Epithelial cell of proximal tubule (primary cell): Measurements from ENCODE around the gene BRINP1. TPM values are rescaled to one million over a fixed set of nuclear protein-coding genes. Genes with fewer than 3 reads are reported as not detected.
A peak's percentile ranks its signal among the peaks of the same experiment; 100 is the strongest.

Experiments used
- DNase-seq: peaks from one replicate; pipeline ENCODE4 v3.0.0-alpha.2; 2011; ENCODE audit warnings: low read depth
- H3K4me3 ChIP-seq: 2 replicates; pipeline ENCODE4 v1.5.1; 2011; ENCODE audit warnings: low read depth, mild to moderate bottlenecking, low read length
- CTCF ChIP-seq: conservative IDR thresholded peaks from 2 replicates; pipeline ENCODE4 v1.5.1; 2012; ENCODE audit warnings: low read depth, mild to moderate bottlenecking, low read length
- total RNA-seq: library from RNA; depleted of rRNA; stranded (reverse); fragments of >200 nt; gene quantifications from 2 replicates; pipeline ENCODE4 v1.2.3, GENCODE V29; 2015

The BRINP1 gene
- total RNA-seq, 1 donor from 2014 or later, result 2.5 TPM

GRCh38 chr9:119283078-119283794 is 86.0 kb downstream of the BRINP1 start:
- no peak for TF ChIP-seq CTCF
- no peak for DNase-seq
- H3K4me3 ChIP-seq, result peak overlapping the region; percentile 21

GRCh38 chr9:119282476-119283077 is 86.7 kb downstream of the BRINP1 start:
- no peak overlapping the region for H3K4me3 ChIP-seq
- no peak for TF ChIP-seq CTCF
- no peak for DNase-seq

- TF ChIP-seq CTCF, result no peak
- no peak overlapping the region for H3K4me3 ChIP-seq
- no peak for DNase-seq
Measured at GRCh38 chr9:119280740-119281485, 88.3 kb downstream of the BRINP1 start.

DNA sequence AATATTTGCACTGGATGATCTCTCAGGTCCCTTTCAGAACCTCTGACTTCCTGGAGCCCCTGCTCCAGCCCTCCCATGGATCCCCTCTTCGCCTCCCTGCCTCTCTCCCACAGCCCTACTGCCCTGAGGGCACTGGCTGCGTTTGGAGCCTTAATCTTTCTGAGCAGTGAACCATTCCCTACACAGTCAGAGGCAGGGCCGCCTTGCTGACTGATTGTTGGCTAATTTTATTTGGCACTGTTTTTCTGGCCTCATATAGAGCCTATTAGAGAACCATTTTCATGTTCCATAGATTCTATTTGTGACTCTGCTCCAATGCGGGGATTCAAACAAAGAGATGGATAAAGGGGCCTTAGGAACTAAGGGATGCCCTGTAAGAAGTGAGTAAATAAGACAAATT is 91.1 kb downstream of the BRINP1 start:
- no peak overlapping the region for H3K4me3 ChIP-seq
- DNase-seq, result no peak
- no peak for TF ChIP-seq CTCF

DNA sequence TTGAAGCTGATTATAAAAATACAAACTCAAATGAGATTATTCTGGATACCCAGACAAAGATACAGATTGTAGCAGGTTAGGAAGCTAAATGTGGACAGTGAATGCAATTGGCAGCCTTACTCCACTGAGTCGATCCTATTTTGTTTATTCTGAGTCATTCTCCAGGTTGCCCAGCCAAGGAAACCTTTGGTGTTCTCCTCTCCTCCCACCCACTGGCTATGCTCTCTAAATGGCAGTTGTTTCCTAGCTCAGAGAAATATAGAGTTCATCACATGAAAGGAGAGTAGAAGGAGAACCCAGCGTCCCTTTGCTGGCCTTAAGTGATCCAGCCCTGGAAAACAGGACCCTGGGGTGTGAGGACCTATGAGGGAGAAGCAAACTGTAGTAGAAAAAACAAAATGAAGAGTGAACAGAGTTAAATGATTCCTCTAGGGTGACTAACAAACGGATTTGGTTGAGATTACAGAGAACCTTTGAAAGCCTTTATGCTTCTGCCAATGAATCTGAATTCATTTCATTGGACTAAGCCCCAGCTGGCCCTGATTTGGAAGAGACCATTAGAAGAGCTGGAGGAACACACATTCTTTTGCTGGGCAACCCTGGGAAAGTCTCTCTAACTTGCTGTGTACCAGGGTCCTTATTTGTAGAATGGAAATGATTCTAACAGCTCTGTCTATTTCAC is 95.1 kb downstream of the BRINP1 start:
- TF ChIP-seq CTCF, result no peak
- H3K4me3 ChIP-seq, result no peak overlapping the region
- peak; percentile 50 for DNase-seq

- H3K4me3 ChIP-seq, result no peak overlapping the region
- DNase-seq, result peak; percentile 59
- TF ChIP-seq CTCF, result no peak
Measured at GRCh38 chr9:119273325-119273904, 95.8 kb downstream of the BRINP1 start.
